ENCODE results near the gene THAP7.
"Not testable (repeated sequence)": the region's sequence is repeated elsewhere in the genome, so short reads cannot be mapped to it uniquely, and the experiment has no call there.

The THAP7 gene

DNA sequence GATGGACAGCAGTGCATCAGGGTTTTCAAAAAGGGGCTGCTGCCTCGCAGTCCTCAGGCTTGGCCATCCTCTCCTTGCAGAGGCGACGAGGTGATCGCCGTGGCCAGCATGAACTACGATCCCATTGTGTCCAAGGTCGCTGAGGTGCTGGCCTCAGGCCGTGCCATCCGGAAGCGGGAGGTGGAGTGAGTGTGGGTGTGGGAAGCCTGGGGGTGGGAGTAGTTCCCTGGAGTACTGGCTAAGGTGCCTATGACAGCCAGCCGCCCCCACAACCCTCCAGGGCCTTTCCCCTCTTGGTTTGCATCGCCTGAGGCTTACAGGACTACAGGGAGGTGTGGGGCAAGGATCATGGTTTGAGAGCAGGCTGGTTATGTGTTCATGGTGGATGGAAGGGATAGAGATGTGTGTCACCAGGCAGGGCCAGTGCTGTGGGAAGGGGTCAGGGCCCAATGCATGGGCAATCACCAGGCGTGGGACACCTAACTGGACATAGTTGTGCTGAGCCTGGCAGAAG lies 21.9 kb downstream of the THAP7 start:
- DNase-seq (ENCODE audit: low read depth in 2 of 2) = no peak

GRCh38 chr22:20979243-20979809 lies 22.6 kb downstream of the THAP7 start:
- peak; percentile 49 to 59 for DNase-seq (ENCODE audit: low read depth in 2 of 2)

GRCh38 chr22:20978419-20978818 lies 23.5 kb downstream of the THAP7 start:
- no peak for DNase-seq (ENCODE audit: low read depth in 2 of 2)

DNA sequence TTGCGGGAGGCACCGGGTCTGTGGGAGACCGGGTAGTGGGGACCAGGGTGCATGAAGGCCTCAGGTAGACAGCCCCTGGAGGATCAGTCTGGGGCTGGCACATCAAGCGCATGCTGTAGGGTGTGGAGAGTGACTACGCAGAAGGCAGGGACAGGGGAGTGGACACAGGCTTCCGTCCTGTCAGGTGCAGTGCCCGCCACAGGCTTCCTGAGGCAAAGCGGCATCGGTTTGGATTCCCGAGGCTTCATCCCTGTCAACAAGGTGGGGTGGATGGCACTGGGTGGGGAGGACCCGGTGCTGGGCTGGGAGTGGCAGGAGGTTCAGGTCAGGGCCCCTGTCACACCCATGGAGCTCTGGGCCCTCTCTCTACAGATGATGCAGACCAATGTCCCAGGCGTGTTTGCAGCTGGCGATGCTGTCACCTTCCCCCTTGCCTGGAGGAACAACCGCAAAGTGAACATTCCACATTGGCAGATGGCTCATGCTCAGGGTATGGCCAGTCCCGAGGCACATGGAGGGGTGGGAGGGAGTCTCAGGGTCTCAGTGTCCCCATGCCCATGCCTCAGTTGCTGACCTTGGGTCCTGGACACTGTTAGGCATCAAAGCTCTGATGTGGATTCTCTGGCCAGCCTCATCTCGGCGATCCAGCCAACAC lies 24.3 kb downstream of the THAP7 start:
- DNase-seq (ENCODE audit: low read depth in 2 of 2) = no peak

GRCh38 chr22:20977019-20977418 lies 24.9 kb downstream of the THAP7 start:
- DNase-seq (ENCODE audit: low read depth in 2 of 2) = no peak

- no peak for DNase-seq (ENCODE audit: low read depth in 2 of 2)
These were observed 25.5 kb downstream of the THAP7 start for GRCh38 chr22:20976291-20976877.

- no peak for DNase-seq (ENCODE audit: low read depth in 2 of 2)
These were observed 26.2 kb downstream of the THAP7 start for GRCh38 chr22:20975541-20976290.

DNA sequence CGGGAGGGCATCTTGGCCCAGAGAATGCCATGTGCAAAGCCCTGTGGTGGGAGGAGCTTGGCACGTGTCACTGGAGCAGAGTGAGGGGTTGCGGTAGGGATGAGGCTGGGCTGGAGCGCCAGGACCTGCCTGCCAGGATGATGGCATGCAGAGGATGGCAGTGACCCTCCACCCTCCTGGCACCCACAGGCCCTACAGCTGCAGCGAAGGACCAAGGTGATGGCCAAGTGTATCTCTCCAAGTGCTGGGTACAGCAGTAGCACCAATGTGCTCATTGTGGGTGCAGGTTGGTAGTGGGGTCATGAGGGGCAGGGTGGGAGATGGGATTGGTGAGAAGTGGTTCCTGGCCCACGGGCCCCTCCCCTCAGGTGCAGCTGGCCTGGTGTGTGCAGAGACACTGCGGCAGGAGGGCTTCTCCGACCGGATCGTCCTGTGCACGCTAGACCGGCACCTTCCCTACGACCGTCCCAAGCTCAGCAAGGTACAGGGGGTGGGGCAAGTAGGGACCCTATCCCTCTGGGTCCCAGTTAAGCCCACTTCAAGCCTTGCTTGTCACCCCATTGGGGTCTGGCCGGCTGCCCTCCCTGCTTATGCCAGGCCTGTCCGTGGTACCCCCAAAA lies 27.5 kb downstream of the THAP7 start:
- DNase-seq (ENCODE audit: low read depth in 2 of 2) = no peak

DNA sequence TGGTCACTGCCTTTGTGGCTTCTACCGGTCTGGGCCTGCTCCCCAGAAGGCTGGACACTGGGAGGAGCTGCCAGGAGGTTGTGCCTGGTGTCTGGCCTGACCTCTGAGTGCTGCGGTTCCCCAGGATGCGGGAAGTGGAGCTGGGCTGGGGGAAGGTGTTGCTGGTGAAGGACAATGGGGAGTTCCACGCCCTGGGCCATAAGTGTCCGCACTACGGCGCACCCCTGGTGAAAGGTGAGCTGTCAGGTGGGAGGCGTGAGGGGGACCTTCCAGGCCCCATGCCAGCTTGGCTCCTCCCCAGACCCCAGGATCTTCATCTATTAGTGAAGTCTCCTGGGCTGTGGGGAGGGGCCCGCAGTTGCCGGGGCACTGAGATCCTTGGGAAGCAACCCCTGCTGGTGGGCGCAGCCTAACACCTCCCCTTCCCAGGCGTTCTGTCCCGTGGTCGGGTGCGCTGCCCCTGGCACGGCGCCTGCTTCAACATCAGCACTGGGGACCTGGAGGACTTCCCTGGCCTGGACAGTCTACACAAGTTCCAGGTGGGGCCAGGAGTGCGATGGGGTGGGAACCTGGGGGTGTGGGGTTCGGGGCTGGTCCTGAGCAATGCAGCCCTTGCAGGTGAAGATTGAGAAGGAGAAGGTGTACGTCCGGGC lies 28.2 kb downstream of the THAP7 start:
- DNase-seq (ENCODE audit: low read depth in 2 of 2) = no peak

DNA sequence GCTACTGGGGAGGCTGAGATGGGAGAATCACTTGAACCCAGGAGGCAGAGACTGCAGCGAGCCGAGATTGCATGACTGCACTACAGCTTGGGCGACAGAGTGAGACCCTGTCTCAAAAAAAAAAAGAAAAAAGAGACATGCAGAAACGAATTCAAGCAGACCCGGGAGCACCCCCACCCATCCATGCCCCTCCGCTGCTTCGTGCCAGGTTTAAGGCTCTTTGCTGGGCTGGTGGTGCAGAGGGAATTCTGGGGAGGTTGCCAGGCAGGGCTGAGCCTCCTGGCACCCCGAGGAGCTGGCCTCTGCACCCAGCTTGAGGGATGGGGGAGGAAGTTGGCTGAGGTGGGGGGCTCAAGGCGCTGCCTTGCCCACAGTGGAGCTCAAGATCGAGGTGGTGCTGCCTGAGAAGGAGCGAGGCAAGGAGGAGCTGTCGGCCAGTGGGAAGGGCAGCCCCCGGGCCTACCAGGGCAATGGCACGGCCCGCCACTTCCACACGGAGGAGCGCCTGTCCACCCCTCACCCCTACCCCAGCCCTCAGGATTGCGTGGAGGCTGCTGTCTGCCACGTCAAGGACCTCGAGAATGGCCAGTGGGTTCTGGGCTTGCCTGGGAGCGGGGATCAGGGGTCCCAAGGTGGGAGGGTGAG lies 28.9 kb downstream of the THAP7 start:
- DNase-seq (ENCODE audit: low read depth in 2 of 2) = no peak

DNA sequence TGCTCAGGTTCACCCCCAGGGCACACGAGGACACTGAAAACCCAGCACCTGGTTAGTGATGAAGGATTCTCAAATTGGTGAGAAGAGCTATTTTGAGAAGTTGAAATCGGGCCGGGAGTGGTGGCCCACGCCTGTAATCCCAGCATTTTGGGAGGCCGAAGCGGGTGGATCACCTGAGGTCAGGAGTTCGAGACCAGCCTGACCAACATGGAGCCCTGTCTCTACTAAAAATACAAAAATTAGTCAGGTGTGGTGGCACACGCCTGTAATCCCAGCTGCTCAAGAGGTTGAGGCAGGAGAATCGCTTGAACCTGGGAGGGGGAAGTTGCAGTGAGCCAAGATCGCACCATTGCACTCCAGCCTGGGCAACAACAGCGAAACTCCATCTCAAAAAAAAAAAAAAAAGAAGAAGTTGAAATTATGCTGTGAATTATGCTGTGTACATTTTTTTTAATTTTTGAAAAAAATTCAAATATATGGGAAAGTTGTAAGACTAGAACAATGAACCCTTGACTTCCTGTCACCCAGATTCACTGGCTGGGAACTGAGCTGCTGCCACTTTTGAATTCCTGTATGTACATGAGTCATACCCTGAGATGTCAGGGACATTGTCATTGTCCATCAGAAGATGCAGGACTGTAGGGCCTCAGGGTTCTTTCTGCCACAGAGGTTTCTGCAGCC lies 29.8 kb downstream of the THAP7 start:
- not testable (repeated sequence) for DNase-seq (ENCODE audit: low read depth in 2 of 2)

GRCh38 chr22:20970939-20971657 lies 30.8 kb downstream of the THAP7 start:
- DNase-seq (ENCODE audit: low read depth in 2 of 2) = no peak

- no peak for DNase-seq (ENCODE audit: low read depth in 2 of 2)
These were observed 33.5 kb downstream of the THAP7 start for GRCh38 chr22:20968281-20968977.

GRCh38 chr22:20967697-20968211 lies 34.2 kb downstream of the THAP7 start:
- no peak for DNase-seq (ENCODE audit: low read depth in 2 of 2)

GRCh38 chr22:20966883-20967696 lies 34.8 kb downstream of the THAP7 start, which contains the start of gene AIFM3:
Gene AIFM3 (plus strand): TSS chr22:20967255. CDS start chr22:20967945, 690 bp downstream.
- no peak for DNase-seq (ENCODE audit: low read depth in 2 of 2)

DNA sequence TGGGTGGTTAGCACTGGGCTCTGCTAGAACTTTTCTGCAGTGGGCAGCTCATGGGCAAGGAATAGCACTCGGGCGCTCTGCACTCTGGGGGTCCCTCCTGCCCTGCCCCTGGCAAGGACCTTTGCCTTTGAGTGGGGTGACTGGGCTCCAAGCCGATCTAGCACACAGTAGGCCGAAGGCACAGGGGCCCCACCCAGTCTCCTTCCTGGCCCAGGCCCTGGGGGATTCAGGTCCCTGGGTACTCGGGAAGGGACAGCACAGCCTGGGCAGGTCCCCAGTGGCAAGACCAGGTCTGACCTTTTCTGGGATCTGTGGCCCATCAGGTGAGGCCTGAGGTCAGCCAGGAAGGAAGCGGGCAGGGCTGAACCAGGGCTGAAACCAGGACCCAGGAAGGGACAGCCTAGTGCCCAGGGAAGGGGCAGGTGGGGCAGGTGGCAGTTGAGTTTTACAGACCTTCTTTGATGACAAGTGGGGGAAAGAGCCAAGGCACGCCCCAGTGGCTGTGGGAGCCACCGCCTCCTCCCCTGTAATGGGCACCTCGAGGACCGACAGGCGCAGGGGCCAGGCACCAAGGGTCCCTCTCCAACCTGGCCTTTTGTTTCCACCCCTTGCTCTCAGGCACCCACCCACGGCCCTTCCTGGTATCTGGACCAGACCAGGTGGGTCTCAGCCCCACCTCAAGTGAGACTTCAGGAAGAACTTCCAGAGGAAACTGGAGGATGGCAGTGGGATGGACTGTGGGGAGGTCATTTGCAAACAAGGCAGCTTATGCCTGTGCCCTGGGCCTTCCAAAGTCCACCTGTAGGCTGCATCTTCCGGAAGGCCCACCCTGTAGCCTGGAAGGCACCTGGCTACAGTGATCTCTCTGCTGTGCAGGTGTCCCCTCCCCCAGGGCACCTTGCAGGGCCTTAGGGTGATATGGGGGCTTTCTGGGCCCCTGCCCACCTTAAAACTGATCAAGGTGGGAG lies 35.7 kb downstream of the THAP7 start:
- DNase-seq (ENCODE audit: low read depth in 2 of 2) = no peak
